HG03066 (cell line): Measurements from ENCODE around the gene IL17B.
A peak's percentile ranks its signal among the peaks of the same experiment; 100 is the strongest.

Source experiments
- ATAC-seq: cut with Tn5 transposase; IDR thresholded peaks from one replicate; pipeline ENCODE4 v1.9.1; 2021; ENCODE audit warnings: low read depth; ENCODE audit not compliant: unreplicated experiment

IL17B gene

GRCh38 chr5:149363358-149363757, 15.7 kb downstream of the IL17B start:
- ATAC-seq: no peak

DNA sequence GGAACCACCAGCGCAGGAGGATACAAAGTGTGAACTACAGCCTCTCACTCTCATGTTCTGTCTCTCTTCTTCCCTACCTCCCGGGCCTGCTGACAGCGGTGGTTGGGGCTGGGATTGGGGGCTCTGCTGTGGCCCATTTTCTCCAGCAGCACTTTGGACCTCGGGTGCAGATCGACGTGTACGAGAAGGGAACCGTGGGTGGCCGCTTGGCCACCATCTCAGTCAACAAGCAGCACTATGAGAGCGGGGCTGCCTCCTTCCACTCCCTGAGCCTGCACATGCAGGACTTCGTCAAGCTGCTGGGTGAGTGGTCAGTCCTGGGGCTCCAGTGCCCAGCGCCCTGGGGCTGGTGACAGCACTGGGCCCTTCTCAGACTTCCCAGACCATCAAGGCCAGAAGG, 16.6 kb downstream of the IL17B start:
- ATAC-seq: no peak

GRCh38 chr5:149360272-149360671, 18.8 kb downstream of the IL17B start:
- ATAC-seq: no peak

GRCh38 chr5:149358868-149359495, 20.1 kb downstream of the IL17B start:
- ATAC-seq: no peak

DNA sequence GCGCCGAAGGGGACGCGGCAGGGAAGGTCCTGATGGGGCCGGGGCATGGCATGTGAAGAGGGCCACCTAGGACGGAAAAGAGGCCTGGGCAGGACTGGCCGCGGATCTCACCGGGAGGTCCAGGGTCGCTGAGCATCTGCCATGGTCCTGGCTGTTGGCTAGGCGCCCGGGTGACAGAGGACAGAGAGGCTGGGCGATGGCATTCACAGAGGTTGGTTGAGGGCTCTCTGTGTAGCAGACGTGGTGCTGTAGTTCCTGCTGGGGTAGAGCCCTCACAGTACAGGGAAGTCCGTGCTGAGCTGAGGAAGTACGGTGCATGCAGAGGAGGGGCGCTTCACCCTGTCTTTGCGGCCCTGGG, 20.8 kb downstream of the IL17B start:
- ATAC-seq: peak; percentile 14

GRCh38 chr5:149357370-149358293, 21.5 kb downstream of the IL17B start, which contains the start of gene PCYOX1L:
PCYOX1L (plus strand) TSS chr5:149358046; CDS start chr5:149358069, 23 bp downstream.
- ATAC-seq: peak; percentile 99

DNA sequence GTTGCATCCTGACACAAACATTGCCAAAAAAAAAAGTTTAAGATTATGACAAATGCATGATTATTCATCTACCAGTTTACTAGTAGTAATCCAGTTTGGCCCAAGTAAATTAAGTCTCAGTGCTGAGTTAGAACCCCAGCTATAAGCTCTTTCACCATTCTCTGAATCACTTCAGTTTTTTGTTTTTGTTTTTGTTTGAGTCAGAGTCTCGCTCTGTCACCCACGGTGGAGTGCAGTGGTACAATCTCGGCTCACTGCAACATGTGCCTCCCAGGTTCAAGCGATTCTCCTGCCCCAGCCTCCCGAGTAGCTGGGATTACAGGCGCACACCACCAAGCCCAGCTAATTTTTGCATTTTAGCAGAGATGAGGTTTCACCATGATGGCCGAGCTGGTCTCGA, 22.7 kb downstream of the IL17B start:
- ATAC-seq: no peak

- ATAC-seq: no peak
Measured at GRCh38 chr5:149355688-149356087, 23.4 kb downstream of the IL17B start.

- no peak for ATAC-seq
Measured at GRCh38 chr5:149353911-149354310, 25.2 kb downstream of the IL17B start.

- ATAC-seq: no peak
Measured at GRCh38 chr5:149352169-149352568, 26.9 kb downstream of the IL17B start.

- no peak for ATAC-seq
Measured at GRCh38 chr5:149349382-149349781, 29.7 kb downstream of the IL17B start.

- ATAC-seq: no peak
Measured at GRCh38 chr5:149348518-149348917, 30.6 kb downstream of the IL17B start.

- ATAC-seq: peak; percentile 3
Measured at GRCh38 chr5:149345892-149346222, 33.2 kb downstream of the IL17B start.

DNA sequence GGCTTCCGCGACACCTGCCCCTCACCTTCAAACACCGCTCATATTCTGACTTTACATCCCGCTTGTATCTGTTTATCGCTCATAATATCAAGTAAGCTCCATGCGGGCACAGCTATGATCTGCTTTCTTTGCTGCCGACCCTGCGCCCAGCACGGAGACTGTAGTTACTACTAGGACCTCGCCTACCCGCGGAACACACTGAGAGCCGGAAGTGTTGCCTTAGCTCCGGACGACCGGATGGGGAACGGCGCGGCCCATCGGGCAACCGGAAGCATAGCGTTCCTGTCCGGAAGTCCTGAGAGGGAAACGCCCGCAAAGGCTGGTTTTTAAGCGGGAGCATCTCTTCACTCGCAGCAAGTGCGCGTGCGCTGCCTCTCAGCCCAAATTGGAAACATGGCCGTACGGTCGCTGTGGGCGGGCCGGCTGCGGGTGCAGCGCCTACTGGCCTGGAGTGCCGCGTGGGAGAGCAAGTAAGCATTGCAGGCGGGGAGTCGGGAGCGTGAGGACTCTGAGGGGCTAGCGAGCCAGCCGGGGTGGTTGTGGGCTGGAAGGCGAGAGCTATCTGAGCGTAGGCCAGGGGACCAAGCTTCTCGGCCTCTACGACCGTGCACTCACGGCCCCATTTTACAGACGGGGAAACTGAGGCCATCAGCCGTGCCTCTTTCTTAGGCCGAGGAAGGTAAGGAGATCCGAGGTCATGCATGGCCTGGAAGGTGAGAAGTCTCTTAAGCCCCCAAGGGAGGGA, 33.8 kb downstream of the IL17B start, which contains the start of gene GRPEL2:
Gene GRPEL2 (plus strand): TSS at position 353 of the 745 bp plus-strand sequence. CDS start 41 bp downstream, at position 394.
- peak; percentile 98 for ATAC-seq

DNA sequence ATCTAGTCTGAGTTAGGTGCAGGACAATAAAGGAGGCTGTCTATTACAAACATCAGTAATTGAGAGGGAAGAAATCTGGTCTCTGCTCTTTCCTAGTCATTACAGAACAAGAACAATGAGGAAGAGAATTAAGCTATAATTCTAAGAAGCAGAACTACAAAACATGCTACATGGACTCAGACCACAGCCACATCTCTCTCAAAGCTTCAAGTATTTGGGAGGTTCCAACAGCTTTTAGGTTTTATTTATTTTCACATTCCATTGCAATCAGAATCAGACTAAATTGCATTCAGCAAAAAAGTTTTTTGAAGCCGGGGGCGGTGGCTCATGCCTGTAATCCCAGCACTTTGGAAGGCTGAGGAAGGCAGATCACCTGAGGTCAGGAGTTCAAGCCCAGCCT, 34.9 kb downstream of the IL17B start:
- ATAC-seq: no peak

DNA sequence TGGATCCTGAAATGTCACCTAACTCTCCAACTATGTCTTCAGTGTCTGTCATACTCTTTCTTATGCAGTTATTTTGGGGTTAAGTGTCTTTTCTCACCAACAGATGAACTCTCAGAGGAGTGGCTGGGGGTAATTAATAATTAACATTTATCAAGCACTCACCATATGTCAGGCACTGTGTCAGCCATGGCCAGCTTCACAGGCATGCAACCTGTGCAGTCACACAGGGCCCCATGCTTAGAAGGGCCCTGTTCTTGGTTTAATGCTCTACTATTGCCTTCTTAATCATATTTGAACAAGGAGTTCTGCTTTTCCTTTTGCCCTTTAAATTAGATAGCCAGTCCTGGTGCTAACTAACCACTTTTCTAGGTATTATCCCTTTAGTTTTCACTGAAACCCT, 37.2 kb downstream of the IL17B start:
- no peak for ATAC-seq

- no peak for ATAC-seq
Measured at GRCh38 chr5:149340920-149341319, 38.2 kb downstream of the IL17B start.

DNA sequence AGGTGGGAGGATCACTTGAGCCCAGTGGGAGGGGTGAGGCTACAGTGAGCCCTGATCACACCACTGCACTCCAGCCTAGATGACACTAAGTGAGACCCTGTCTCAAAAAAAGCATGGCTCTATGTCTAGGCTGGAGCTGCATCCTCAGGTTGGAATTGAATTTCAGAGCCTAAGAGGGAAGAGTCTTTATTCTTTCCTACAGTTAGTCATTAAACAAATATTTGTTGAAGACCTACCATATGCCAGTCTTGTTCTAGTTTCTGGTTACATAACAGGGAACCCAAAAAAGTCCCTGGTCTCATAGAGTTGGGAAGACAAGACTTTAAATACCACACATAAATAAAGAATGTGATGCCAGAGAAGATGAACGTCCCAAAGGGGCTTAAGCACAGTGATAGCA, 40.7 kb downstream of the IL17B start:
- ATAC-seq: no peak

DNA sequence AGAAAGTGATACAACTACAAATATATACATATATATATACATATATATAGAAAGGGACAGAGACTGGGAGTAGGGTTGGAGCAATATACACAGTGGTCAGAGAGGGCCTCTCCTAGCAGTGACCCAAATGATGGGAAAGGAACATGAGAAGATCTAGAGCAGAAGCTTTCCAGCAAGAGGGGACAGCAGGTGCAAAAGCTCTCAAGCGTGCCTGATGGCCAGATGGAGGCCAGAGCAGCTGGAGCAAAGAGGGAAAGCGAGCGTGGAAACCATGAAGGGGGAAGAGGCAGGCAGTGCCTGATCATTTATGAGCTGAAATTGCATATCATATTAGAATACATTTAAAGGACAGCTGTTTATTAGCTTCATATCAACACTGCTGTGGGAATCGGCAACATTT, 41.4 kb downstream of the IL17B start:
- no peak for ATAC-seq

GRCh38 chr5:149333711-149334443, 45.2 kb downstream of the IL17B start:
- ATAC-seq: no peak

GRCh38 chr5:149328177-149328576, 50.9 kb downstream of the IL17B start:
- ATAC-seq: no peak
